CD4-positive, alpha-beta T cell treated with Interleukin-15 for 4 hours (primary cell): Measurements from ENCODE around the gene MACROD2.
"Not testable (repeated sequence)": the region's sequence is repeated elsewhere in the genome, so short reads cannot be mapped to it uniquely, and the experiment has no call there.

Experiments used
- DNase-seq: peaks from one replicate; pipeline ENCODE4 v3.0.0-alpha.2; 2020; ENCODE audit warnings: low spot score

Gene MACROD2

GRCh38 chr20:15109494-15109893 lies 1114.2 kb downstream of the MACROD2 start:
- no peak for DNase-seq

- no peak for DNase-seq
Observed at GRCh38 chr20:15111654-15112053, 1116.3 kb downstream of the MACROD2 start.

GRCh38 chr20:15113144-15113773 lies 1117.9 kb downstream of the MACROD2 start:
- DNase-seq = no peak

- DNase-seq = no peak
Observed at GRCh38 chr20:15119852-15120487, 1124.7 kb downstream of the MACROD2 start.

GRCh38 chr20:15122613-15123012 lies 1127.3 kb downstream of the MACROD2 start:
- DNase-seq = no peak

DNA sequence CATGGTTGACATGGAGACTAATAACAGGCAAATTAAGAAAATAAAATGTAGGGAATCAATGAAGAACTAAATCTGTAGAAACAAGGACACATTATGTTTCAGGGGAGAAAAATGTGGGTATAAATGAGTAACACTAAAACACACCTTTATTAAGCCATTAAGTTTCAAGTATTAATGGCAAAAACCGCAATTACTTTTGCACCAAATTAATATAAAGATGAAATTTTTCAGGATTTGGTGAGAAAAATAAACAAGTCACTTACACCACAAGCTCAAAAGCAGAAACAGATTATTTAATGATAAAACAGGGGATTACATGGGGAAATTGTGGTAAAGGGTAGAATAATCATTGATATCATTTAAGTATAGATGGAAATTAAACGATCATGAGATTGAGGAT lies 1135.9 kb downstream of the MACROD2 start:
- DNase-seq = no peak

DNA sequence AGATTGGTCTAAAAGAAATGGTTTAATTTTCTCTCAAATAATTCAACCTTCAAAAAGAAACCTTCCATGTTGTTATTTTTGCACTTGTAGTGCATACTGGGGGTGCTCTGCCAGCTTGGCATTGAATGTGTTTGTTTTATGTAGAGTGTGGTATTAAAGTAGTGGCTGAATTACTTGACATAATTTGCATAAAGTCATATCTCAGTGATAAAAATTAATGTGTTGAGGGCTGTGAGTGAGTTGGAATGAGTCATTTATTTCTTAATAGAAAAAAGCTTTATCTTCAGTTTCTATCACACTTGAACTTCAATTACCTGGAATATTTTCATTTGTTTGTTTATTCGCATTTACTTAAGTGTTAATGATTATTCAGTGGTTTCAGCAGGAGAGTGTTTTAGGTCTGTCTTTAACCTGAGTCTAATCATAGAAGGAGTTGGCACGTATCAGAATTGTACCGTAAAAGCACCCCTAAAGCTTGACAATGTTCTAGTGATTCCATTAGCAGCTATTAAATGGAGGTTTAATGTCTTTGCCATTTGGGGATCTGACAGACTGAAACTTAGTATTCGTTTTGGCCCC lies 1143.3 kb downstream of the MACROD2 start:
- DNase-seq = no peak

- no peak for DNase-seq
Observed at GRCh38 chr20:15139522-15139921, 1144.2 kb downstream of the MACROD2 start.

DNA sequence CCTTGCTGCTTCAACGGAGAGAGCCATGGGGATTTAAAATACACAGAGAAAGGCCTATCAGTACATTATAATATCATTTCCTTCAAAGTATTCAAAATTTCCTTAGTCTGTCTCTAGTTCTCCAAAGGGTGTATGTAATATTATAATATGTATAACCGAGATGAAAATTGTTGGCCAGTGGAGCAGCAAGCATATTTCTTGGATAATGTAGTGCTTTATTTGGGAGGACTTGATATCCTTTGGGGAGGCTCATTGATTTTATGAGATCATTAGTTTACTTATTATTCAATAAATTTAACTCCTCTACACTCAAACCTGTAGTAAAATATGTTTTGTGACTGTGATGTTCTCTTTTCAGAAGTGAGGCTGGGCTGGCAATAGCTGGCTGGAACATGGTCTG lies 1145.0 kb downstream of the MACROD2 start:
- no peak for DNase-seq

DNA sequence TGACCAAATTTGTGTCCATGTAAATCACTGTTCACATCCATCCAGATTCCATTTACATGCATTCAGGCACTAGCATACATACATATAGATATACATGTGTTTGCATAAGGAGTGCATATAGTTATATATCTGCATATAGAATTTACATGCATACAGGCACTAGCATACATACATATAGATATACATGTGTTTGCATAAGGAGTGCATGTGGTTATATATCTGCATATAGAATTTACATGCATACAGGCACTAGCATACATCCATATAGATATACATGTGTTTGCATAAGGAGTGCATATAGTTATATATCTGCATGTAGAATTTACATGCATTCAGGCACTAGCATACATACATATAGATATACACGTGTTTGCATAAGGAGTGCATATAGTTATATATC lies 1145.6 kb downstream of the MACROD2 start:
- not testable (repeated sequence) for DNase-seq

DNA sequence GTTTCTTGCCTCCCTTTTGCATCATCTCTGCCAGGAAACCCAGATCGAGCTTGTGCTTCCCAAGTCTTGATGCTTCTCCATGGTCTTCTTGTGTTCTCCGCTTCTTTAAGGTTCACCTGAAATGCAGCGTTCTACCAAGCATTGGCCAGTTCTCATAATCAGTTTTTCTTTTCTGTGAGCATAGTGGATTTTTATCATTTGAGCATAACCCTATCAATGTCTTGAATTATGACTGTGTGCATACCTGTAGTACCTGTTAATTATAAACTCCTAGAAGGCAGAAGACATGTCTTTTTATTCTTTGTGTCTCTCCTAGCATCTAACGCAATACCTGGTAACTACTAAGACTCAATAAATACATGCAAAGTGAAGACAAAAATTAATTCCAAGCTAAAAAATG lies 1146.5 kb downstream of the MACROD2 start:
- no peak for DNase-seq

DNA sequence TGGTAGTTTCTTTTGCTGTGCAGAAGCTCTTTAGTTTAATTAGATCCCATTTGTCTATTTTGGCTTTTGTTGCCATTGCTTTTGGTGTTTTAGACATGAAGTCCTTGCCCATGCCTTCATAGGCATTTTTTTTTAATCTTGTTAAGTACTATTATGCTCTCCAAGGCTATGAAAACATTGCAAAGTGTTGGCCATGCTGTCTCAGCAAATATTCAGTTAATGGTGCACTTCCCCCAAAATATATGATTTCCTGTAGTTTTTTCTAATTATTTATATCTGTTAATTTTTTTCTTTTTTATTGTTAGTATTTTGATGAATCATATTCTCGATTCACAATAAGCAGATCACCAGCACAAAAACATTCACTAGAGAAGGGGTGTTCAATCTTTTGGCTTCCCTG lies 1148.2 kb downstream of the MACROD2 start:
- DNase-seq = no peak

- no peak for DNase-seq
Observed at GRCh38 chr20:15144916-15145315, 1149.6 kb downstream of the MACROD2 start.

DNA sequence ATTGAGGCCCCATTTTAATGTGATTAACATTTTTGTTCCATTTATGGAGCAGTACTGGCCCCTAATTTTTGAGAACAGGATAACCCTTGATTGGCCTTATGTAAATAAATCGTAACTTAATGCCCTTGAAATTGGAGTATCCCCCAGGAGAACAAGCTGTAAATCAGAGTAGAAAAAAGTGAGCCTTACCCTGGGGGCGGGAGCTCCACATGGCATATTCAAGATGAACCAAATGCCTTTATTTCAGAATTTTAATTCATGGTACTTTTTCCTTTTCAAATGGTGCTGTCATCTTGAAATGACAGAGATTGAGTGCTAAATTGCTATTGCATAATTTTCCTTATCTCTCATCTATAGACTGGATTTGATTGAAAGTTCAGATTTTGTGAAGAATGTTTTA lies 1151.6 kb downstream of the MACROD2 start:
- no peak for DNase-seq

DNA sequence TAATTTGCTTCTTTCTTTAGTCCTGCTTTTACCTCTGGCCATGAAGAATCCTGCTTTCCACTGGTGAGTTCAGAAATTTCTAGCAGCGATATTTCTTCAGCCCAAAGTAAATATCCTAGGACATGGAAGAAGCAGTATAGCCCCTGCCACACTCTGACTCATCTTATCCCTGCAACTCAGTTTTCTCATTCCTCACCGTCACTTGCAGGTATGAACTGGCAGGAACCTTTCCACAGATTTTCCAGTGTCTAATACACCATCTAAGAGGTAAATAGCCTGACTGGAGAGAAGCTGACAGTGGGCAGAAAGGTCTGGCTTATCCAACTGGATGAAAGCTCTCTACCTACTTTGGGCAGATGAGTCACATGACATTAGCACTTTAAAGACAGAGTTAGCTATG lies 1158.8 kb downstream of the MACROD2 start:
- DNase-seq = no peak

- DNase-seq = no peak
Observed at GRCh38 chr20:15155848-15156401, 1160.6 kb downstream of the MACROD2 start.

GRCh38 chr20:15158533-15158932 lies 1163.2 kb downstream of the MACROD2 start:
- no peak for DNase-seq

- no peak for DNase-seq
Observed at GRCh38 chr20:15162079-15162647, 1166.8 kb downstream of the MACROD2 start.

DNA sequence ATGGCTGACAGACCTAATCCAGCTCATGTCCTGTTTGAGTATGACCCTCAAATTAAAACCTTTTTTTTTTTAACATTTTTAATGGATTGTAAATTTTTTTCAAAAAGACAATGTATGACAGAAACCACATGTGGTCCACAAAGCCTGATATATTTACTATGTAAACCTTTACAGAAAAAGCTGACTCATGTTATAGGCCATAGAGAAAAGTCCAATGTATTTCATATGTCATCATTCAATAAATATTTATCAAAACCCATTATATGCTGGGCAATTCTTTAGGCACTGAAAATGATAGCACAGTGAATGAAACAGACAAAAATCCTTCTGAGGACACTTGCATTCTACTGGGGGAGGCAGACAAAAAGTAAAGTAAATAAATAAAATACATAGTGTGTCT lies 1168.3 kb downstream of the MACROD2 start:
- no peak for DNase-seq

DNA sequence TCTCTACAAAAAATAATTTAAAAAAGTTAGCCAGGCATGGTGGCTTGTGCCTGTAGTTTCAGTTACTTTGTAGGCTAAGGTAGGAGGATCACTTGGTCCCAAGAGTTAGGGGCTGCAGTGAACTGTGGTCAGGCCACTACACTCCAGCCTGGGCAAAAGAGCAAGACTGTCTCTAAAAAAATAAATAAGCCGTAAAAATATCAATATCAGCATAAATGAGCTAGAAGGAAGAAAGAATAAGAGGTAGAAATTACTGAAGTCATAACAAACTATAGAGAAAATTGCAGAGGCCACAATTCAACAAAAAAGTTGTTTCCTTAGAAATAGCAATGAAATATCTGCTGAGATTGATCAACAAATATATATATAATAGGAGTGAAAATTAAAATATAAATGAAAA lies 1169.4 kb downstream of the MACROD2 start:
- DNase-seq = no peak

- DNase-seq = no peak
Observed at GRCh38 chr20:15166744-15167143, 1171.4 kb downstream of the MACROD2 start.

GRCh38 chr20:15171016-15171415 lies 1175.7 kb downstream of the MACROD2 start:
- DNase-seq = no peak

DNA sequence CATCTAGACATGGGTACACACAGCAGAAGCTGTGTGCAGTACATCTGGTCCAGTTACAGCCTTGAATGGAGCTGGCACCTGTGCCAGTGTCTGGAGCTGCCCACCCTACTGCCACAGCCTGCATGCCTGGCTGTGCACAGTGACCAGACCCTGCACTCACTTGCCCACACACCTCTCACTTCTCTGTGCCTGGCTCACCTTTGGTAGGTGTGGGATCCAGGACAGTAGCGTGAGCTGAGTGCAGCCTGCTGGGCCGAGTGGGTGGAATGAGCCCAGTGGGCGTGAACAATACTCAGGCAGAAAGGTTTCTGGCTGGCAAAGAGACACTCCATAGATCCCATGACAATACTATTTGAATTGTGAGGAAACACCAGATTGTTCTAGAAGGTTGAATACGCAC lies 1181.6 kb downstream of the MACROD2 start:
- no peak for DNase-seq
